ENCODE results near the gene BRAF. TPM values are rescaled to one million over a fixed set of nuclear protein-coding genes. Genes with fewer than 3 reads are reported as not detected.
"Not testable (repeated sequence)": the region's sequence is repeated elsewhere in the genome, so short reads cannot be mapped to it uniquely, and the experiment has no call there.

The BRAF gene
- total RNA-seq, 2 donors from 2014 or later, result 30.8 to 52.9 TPM

DNA sequence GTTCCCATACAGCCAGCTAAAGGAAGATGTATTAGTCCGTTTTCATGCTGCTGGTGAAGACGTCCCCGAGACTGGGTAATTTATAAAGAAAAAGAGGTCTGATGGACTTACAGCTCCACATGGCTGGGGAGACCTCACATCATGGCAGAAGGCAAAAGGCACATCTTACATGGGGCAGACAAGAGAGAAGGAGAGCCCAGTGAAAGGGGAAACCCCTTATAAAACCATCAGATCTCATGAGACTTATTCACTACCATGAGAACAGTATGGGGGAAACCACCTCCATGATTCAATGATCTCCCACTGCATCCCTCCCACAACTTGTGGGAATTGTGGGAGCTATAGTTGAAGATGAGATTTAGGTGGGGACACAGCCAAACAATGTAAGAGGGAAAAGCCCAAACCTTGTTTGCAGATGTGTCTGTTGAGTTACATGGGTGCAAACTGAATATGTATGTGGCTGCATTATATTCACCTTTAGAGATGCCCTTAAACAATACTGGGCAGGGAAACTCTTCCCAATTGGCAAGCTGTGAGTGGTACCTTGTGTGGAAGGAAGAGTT lies 13.1 kb upstream of the BRAF start:
- Histone ChIP-seq H3K9me3 (no peaks in the 10 kb centered on the region), H3K4me3 (no peak overlapping the region), H3K36me3 (no peaks in the 10 kb centered on the region), H3K27me3 (replicated peaks; ENCODE audit: insufficient read depth) (no peaks in the 10 kb centered on the region), H3K27ac (no peak overlapping the region), H3K4me1 (replicated peaks) (no peaks in the 10 kb centered on the region)
- TF ChIP-seq POLR2AphosphoS5 (IDR thresholded peaks at IDR 0.05) (no peak), POLR2A (IDR thresholded peaks at IDR 0.05) (no peak), CTCF (IDR thresholded peaks at IDR 0.05) (no peak)
- intact Hi-C loops (cut with DNase I), result no loop called here
- no peak for DNase-seq (ENCODE audit: low spot score)
- WGBS, result 95% methylated on average over 3 of the region's 3 CpGs

DNA sequence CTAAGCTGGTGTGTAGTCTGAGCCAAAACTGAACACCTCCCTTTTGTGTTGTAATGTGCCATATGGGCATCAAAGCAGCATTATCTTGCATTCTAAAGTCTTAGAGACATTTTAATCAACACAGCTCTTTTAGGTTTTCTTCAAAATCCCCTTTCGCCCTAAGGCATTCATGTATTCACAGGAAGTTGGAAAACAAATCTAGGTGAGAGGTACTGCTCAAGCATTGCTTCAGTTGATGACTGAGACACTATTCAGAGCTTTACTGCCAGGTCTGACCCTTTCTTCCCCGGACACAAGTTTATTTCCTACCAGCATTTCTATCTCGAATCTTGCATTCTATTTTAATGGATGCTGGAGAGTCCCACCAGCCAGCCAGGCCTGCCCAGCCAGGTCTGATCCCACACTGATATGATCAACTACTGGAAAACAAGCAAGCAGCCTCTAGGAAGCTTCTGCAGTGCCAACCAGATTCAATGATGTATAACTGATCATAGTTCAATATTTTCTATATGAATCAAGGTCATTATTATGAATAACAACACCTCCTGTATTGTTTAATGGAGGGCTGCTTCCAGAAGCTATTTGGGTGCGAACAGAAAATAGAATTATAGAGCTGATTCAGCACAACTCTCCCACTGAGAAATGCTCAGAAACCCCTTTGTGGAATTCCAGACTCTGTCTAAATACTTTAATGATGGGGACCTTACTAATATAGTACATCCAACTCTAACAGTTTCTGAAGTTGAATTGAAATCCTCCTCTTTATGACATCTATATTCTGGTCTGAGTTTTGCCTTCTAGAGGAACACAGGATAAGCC lies 4.0 kb upstream of the BRAF start:
- no peaks in the 10 kb centered on the region for H3K27me3 ChIP-seq (replicated peaks; ENCODE audit: insufficient read depth)
- 61% methylated on average over 4 of the region's 4 CpGs for WGBS
- intact Hi-C loops (cut with DNase I), result loop anchor here (10.0 kb wide), 1 partner anchor 234 kb away; the partner anchor contains the start of gene NDUFB2
- no peaks in the 10 kb centered on the region for H3K4me1 ChIP-seq (replicated peaks)
- H3K36me3 ChIP-seq, result no peaks in the 10 kb centered on the region
- H3K4me3 ChIP-seq, result no peak overlapping the region
- no peak for DNase-seq (ENCODE audit: low spot score)
- H3K27ac ChIP-seq, result no peak overlapping the region
- H3K9me3 ChIP-seq, result no peaks in the 10 kb centered on the region
- TF ChIP-seq CTCF (IDR thresholded peaks at IDR 0.05) (no peak), POLR2A (IDR thresholded peaks at IDR 0.05) (no peak), POLR2AphosphoS5 (IDR thresholded peaks at IDR 0.05) (no peak)

- H3K36me3 ChIP-seq; H3K27me3 ChIP-seq (replicated peaks; ENCODE audit: insufficient read depth); H3K4me1 ChIP-seq (replicated peaks); H3K9me3 ChIP-seq; H3K27ac ChIP-seq; DNase-seq (ENCODE audit: low spot score); H3K4me3 ChIP-seq: not testable (repeated sequence)
- intact Hi-C loops (cut with DNase I), result loop anchor here (10.0 kb wide), 1 partner anchor 233 kb away; the partner anchor contains the start of gene NDUFB2
- 91% methylated on average over 4 of the region's 4 CpGs for WGBS
Measured at GRCh38 chr7:140927945-140928344, 3.2 kb upstream of the BRAF start.

- WGBS, result 94% methylated on average over 2 of the region's 2 CpGs
- intact Hi-C loops (cut with DNase I), result loop anchor here (10.0 kb wide), 1 partner anchor 233 kb away; the partner anchor contains the start of gene NDUFB2
- no peak for TF ChIP-seq POLR2AphosphoS5 (IDR thresholded peaks at IDR 0.05)
- TF ChIP-seq CTCF (IDR thresholded peaks at IDR 0.05), result no peak
- no peak for TF ChIP-seq POLR2A (IDR thresholded peaks at IDR 0.05)
- Histone ChIP-seq H3K9me3 (no peaks in the 10 kb centered on the region), H3K4me1 (replicated peaks) (no peaks in the 10 kb centered on the region), H3K27ac (no peak overlapping the region), H3K27me3 (replicated peaks; ENCODE audit: insufficient read depth) (no peaks in the 10 kb centered on the region), H3K4me3 (no peak overlapping the region), H3K36me3 (no peaks in the 10 kb centered on the region)
- DNase-seq (ENCODE audit: low spot score), result no peak
Measured at GRCh38 chr7:140927351-140927750, 2.6 kb upstream of the BRAF start.

DNA sequence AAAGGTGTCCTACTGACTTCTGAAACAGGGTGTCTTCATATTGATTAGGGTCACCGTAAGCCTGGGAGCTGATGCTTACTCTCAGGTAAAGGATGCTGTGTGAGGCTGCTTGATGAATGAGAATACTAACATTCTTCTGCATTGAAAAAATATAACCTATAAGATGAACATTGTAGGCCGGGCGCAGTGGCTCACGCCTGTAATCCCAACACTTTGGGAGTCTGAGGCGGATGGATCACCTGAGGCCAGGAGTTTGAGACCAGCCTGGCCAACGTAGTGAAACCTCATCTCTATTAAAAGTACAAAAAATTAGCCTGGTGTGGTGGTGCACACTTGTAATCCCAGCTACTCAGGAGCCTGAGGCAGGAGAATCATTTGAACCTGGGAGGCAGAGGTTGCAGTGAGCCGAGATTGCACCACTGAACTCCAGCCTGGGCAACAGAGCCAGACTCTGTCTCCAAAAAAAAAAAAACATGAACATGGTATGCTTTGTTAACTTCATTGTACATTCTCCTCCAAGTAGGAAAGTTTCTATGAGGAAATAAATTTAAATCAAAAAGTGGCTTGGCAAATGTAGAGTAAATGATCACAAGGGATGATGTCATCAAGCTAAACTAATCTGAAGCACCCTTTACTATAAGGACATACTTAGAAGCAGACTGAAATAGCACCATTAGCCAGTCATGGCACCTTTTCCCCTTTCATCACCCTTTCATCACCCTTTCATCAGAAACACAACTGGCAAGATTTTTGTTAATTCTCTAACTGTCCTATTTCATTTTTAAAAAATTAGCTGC lies 1.5 kb upstream of the BRAF start:
- Histone ChIP-seq H3K27me3 (replicated peaks; ENCODE audit: insufficient read depth) (no peaks in the 10 kb centered on the region), H3K4me3 (no peak overlapping the region), H3K9me3 (no peaks in the 10 kb centered on the region), H3K4me1 (replicated peaks) (no peaks in the 10 kb centered on the region), H3K27ac (no peak overlapping the region), H3K36me3 (no peaks in the 10 kb centered on the region)
- DNase-seq (ENCODE audit: low spot score), result no peak
- TF ChIP-seq POLR2A (IDR thresholded peaks at IDR 0.05), result no peak
- TF ChIP-seq CTCF (IDR thresholded peaks at IDR 0.05), result no peak
- 93% methylated on average over 7 of the region's 7 CpGs for WGBS
- intact Hi-C loops (cut with DNase I), result loop anchor here (10.0 kb wide), 1 partner anchor 231 kb away; the partner anchor contains the start of gene NDUFB2

Measured in prostate gland (tissue), 2 donors.